Measurements from ENCODE around the gene EVX2.

Gene EVX2

GRCh38 chr2:176083796-176084261, at the start of gene EVX2:
Gene EVX2, minus strand, starts transcription at chr2:176083962. Its CDS starts 186 bp downstream, at chr2:176083776.
- DNase-seq: no peak

GRCh38 chr2:176133389-176133788, 49.6 kb upstream of the EVX2 start:
- DNase-seq: no peak

- no peak for DNase-seq
Measured at GRCh38 chr2:176132205-176133171, 48.7 kb upstream of the EVX2 start.

- DNase-seq: no peak
Measured at GRCh38 chr2:176131848-176132158, 48.0 kb upstream of the EVX2 start.

GRCh38 chr2:176130957-176131847, 47.4 kb upstream of the EVX2 start:
- DNase-seq: peak in 1 of 2 donors; percentile 9

GRCh38 chr2:176130147-176130956, 46.6 kb upstream of the EVX2 start:
- DNase-seq: no peak

- DNase-seq: no peak
Measured at GRCh38 chr2:176129813-176130146, 46.0 kb upstream of the EVX2 start.

- no peak for DNase-seq
Measured at GRCh38 chr2:176128982-176129796, 45.4 kb upstream of the EVX2 start, which contains the start of gene HOXD8. Gene HOXD8, plus strand, starts transcription at chr2:176129705. Its CDS starts 662 bp downstream, at chr2:176130367.

- DNase-seq: no peak
Measured at GRCh38 chr2:176128172-176128981, 44.6 kb upstream of the EVX2 start.

- no peak for DNase-seq
Measured at GRCh38 chr2:176127774-176128072, 44.0 kb upstream of the EVX2 start.

GRCh38 chr2:176126929-176127773, 43.4 kb upstream of the EVX2 start:
- peak; percentile 21 to 32 for DNase-seq

GRCh38 chr2:176125772-176126054, 42.0 kb upstream of the EVX2 start:
- no peak for DNase-seq

- DNase-seq: no peak
Measured at GRCh38 chr2:176124947-176125771, 41.4 kb upstream of the EVX2 start.

- DNase-seq: no peak
Measured at GRCh38 chr2:176124110-176124946, 40.6 kb upstream of the EVX2 start.

GRCh38 chr2:176123411-176124109, 39.8 kb upstream of the EVX2 start:
- no peak for DNase-seq

- no peak for DNase-seq
Measured at GRCh38 chr2:176122683-176123410, 39.1 kb upstream of the EVX2 start, which contains the start of gene HOXD9. Gene HOXD9, plus strand, starts transcription at chr2:176122719. Its CDS starts 50 bp downstream, at chr2:176122769.

Measured in bone marrow (tissue), 2 donors.